SH-SY5Y (cell line): ENCODE measurements around the gene MAN1B1.

Experiments
- GATA2 ChIP-seq: IDR thresholded peaks from 2 replicates; pipeline ENCODE4 v1.6.1; 2011; ENCODE audit warnings: mild to moderate bottlenecking, low read depth, low read length
- GATA3 ChIP-seq: IDR thresholded peaks from 2 replicates; pipeline ENCODE4 v1.6.1; 2011; ENCODE audit warnings: low read depth, mild to moderate bottlenecking, low read length, moderate library complexity

- TF ChIP-seq GATA2 (no peak), GATA3 (no peak)
These were observed 4.4 kb upstream of the MAN1B1 start for GRCh38 chr9:137082222-137082924.
